Measurements from ENCODE around the gene MACROD1. TPM values are rescaled to one million over a fixed set of nuclear protein-coding genes. Genes with fewer than 3 reads are reported as not detected.

MACROD1 gene
- total and polyA plus RNA-seq, 2 experiments from 2014 or later: 21.2 to 403 TPM

GRCh38 chr11:64128255-64129006 is 37.5 kb downstream of the MACROD1 start:
- Histone ChIP-seq H3K9ac (no peak overlapping the region), H3F3A (ENCODE audit: insufficient read depth) (no peaks in the 10 kb centered on the region), H2AFZ (no peak overlapping the region), H3K79me2 (ENCODE audit: insufficient read depth) (no peaks in the 10 kb centered on the region), H3K27ac (no peak overlapping the region), H3K27me3 (replicated peaks; ENCODE audit: insufficient read depth) (no peaks in the 10 kb centered on the region), H3K4me3 (no peak overlapping the region), H4K20me1 (ENCODE audit: insufficient read depth) (no peaks in the 10 kb centered on the region), H3K36me3 (ENCODE audit: low read depth) (no peaks in the 10 kb centered on the region), H3K4me1 (ENCODE audit: insufficient read depth) (no peaks in the 10 kb centered on the region), H3K9me3 (ENCODE audit: low read depth) (no peaks in the 10 kb centered on the region), H3K4me2 (ENCODE audit: unreplicated experiment) (no peak overlapping the region), H3K9me2 (ENCODE audit: insufficient read depth) (no peaks in the 10 kb centered on the region)
- WGBS, 2 experiments (ENCODE audit: low coverage in 1 of 2, low lambda C conversion rate in 2 of 2, missing lambda C conversion rate in 2 of 2): 73 to 82% methylated on average over 10 to 15 of the region's 15 CpGs
- in situ Hi-C loops (cut with MboI): no loop called here
- peak; percentile 12 for DNase-seq
- no peak for TF ChIP-seq EZH2 (IDR thresholded peaks at IDR 0.05; ENCODE audit: insufficient read depth, poor library complexity, severe bottlenecking)

- TF ChIP-seq EZH2phosphoT487 (IDR thresholded peaks at IDR 0.05; ENCODE audit: insufficient read depth, low read depth): no peak
- no peak for TF ChIP-seq EZH2 (IDR thresholded peaks at IDR 0.05; ENCODE audit: insufficient read depth, poor library complexity, severe bottlenecking)
- Histone ChIP-seq H3K4me1 (ENCODE audit: insufficient read depth) (no peaks in the 10 kb centered on the region), H3K79me2 (ENCODE audit: insufficient read depth) (no peaks in the 10 kb centered on the region), H2AFZ (no peak overlapping the region), H3K4me2 (ENCODE audit: unreplicated experiment) (no peak overlapping the region), H3F3A (ENCODE audit: insufficient read depth) (no peaks in the 10 kb centered on the region), H3K27me3 (replicated peaks; ENCODE audit: insufficient read depth) (no peaks in the 10 kb centered on the region), H3K9me3 (ENCODE audit: low read depth) (no peaks in the 10 kb centered on the region), H3K36me3 (ENCODE audit: low read depth) (no peaks in the 10 kb centered on the region), H3K27ac (no peak overlapping the region), H3K9ac (no peak overlapping the region), H3K4me3 (no peak overlapping the region), H4K20me1 (ENCODE audit: insufficient read depth) (no peaks in the 10 kb centered on the region), H3K9me2 (ENCODE audit: insufficient read depth) (no peaks in the 10 kb centered on the region)
- no peak for DNase-seq
- in situ Hi-C loops (cut with MboI): no loop called here
- WGBS, 2 experiments (ENCODE audit: low coverage in 1 of 2, low lambda C conversion rate in 2 of 2, missing lambda C conversion rate in 2 of 2): 88 to 91% methylated on average over 12 to 24 of the region's 24 CpGs
These were observed 38.4 kb downstream of the MACROD1 start for GRCh38 chr11:64127267-64128072.

DNA sequence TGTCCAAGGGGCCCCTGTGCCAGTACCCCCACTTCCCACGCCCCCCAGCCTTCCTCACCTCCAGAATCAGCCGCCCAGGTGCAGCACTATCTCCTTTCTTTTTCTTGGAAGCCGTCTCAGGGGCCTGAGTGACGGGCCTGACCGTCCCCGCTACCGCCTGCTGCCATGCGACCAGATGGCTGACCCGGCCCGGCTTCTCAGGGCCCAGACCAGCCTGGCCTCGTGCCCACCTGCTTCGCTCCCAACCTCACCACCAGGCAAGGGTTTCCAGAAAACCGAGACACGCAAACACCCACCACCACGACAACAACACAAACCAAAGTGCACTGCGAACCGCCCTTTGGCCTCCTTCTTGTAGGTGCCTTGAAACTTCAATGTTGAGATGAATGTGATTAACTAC is 39.1 kb downstream of the MACROD1 start:
- H3K9ac ChIP-seq: no peak overlapping the region
- H2AFZ ChIP-seq: no peak overlapping the region
- H3F3A ChIP-seq (ENCODE audit: insufficient read depth): no peaks in the 10 kb centered on the region
- WGBS, 2 experiments (ENCODE audit: low coverage in 1 of 2, low lambda C conversion rate in 2 of 2, missing lambda C conversion rate in 2 of 2): 92 to 93% methylated on average over 15 to 17 of the region's 17 CpGs
- no peak overlapping the region for H3K4me3 ChIP-seq
- DNase-seq: no peak
- TF ChIP-seq EZH2 (IDR thresholded peaks at IDR 0.05; ENCODE audit: insufficient read depth, poor library complexity, severe bottlenecking) (no peak), EZH2phosphoT487 (IDR thresholded peaks at IDR 0.05; ENCODE audit: insufficient read depth, low read depth) (no peak)
- no peaks in the 10 kb centered on the region for H3K79me2 ChIP-seq (ENCODE audit: insufficient read depth)
- H3K27me3 ChIP-seq (replicated peaks; ENCODE audit: insufficient read depth): no peaks in the 10 kb centered on the region
- H3K27ac ChIP-seq: no peak overlapping the region
- in situ Hi-C loops (cut with MboI): no loop called here
- peaks cover 6% of the 10 kb centered on the region for H3K4me1 ChIP-seq (ENCODE audit: insufficient read depth)
- H4K20me1 ChIP-seq (ENCODE audit: insufficient read depth): no peaks in the 10 kb centered on the region
- no peaks in the 10 kb centered on the region for H3K9me2 ChIP-seq (ENCODE audit: insufficient read depth)
- no peaks in the 10 kb centered on the region for H3K36me3 ChIP-seq (ENCODE audit: low read depth)
- H3K4me2 ChIP-seq (ENCODE audit: unreplicated experiment): no peak overlapping the region
- no peaks in the 10 kb centered on the region for H3K9me3 ChIP-seq (ENCODE audit: low read depth)

GRCh38 chr11:64126371-64126770 is 39.5 kb downstream of the MACROD1 start:
- Histone ChIP-seq H3K4me1 (ENCODE audit: insufficient read depth) (peaks cover 10% of the 10 kb centered on the region), H3K4me2 (ENCODE audit: unreplicated experiment) (no peak overlapping the region), H2AFZ (no peak overlapping the region), H3K79me2 (ENCODE audit: insufficient read depth) (no peaks in the 10 kb centered on the region), H3K9me2 (ENCODE audit: insufficient read depth) (no peaks in the 10 kb centered on the region), H3F3A (ENCODE audit: insufficient read depth) (no peaks in the 10 kb centered on the region), H3K27me3 (replicated peaks; ENCODE audit: insufficient read depth) (no peaks in the 10 kb centered on the region), H4K20me1 (ENCODE audit: insufficient read depth) (no peaks in the 10 kb centered on the region), H3K9ac (no peak overlapping the region), H3K4me3 (no peak overlapping the region), H3K9me3 (ENCODE audit: low read depth) (no peaks in the 10 kb centered on the region), H3K36me3 (ENCODE audit: low read depth) (no peaks in the 10 kb centered on the region), H3K27ac (no peak overlapping the region)
- in situ Hi-C loops (cut with MboI): no loop called here
- no peak for DNase-seq
- no peak for TF ChIP-seq EZH2 (IDR thresholded peaks at IDR 0.05; ENCODE audit: insufficient read depth, poor library complexity, severe bottlenecking)
- no peak for TF ChIP-seq EZH2phosphoT487 (IDR thresholded peaks at IDR 0.05; ENCODE audit: insufficient read depth, low read depth)
- 83% methylated on average over 10 to 12 of the region's 12 CpGs for WGBS, 2 experiments (ENCODE audit: low coverage in 1 of 2, low lambda C conversion rate in 2 of 2, missing lambda C conversion rate in 2 of 2)

Data from GM23248 (cell line).